K562 (cell line): ENCODE results near the gene CITED1. TPM values are rescaled to one million over a fixed set of nuclear protein-coding genes. Genes with fewer than 3 reads are reported as not detected.

ENCODE experiments used
- ATAC-seq: fragments of 200-7000 bp; cut with Tn5 transposase; 3 replicates; pipeline ENCODE4 v1.9.1; 2020; ENCODE audit warnings: moderate library complexity
- BruUV-seq: library from RNA; stranded (reverse); fragments of 400-500 nt; replicated peaks from 2 replicates; lab custom pipeline; 2021; lab: Mats Ljungman, UMichigan
- CTCF ChIA-PET: fragments of 300-600 bp; formaldehyde crosslinking; extraction: SDS; loops from one replicate; lab custom pipeline; 2021; ENCODE audit warnings: low intra/inter-chr PET ratio; lab: Yijun Ruan, JAX
- POLR2A ChIA-PET: fragments of 300-600, 350-650 bp; sonication (Branson Sonifier 250); formaldehyde crosslinking; extraction: SDS; loops from one replicate; lab custom pipeline; 2021; ENCODE audit warnings: antibody characterized with exemption, inconsistent platforms; lab: Yijun Ruan, JAX
- DNase-seq, 4 experiments: peaks; one replicate each; pipeline versions ENCODE4 v3.0.0 to v3.0.0-alpha.2; 2011 to 2018; ENCODE audit warnings: low spot score in 3 of 4, mixed read lengths in 3 of 4; ENCODE audit errors: extremely low read depth in 1 of 4
- FAIRE-seq: peaks from 2 replicates; lab custom pipeline; 2011; peaks lifted over from hg19 to GRCh38; lab: Jason Lieb, UNC
- H2AFZ ChIP-seq: 2 replicates; pipeline ENCODE4 v1.6.0; 2011; ENCODE audit warnings: low read depth, low read length, control low read depth, inconsistent platforms
- H3K27ac ChIP-seq: fragments of 200-600 bp; 3 replicates; pipeline ENCODE4 v1.8.0; 2011; ENCODE audit warnings: low read depth, mild to moderate bottlenecking, control low read depth, inconsistent platforms, low read length, moderate library complexity, mixed read lengths; ENCODE audit errors: extremely low read depth
- H3K27me3 ChIP-seq, 2 experiments: fragments of 300-600 bp in 1 of 2; 2 replicates in 1 of 2; 3 replicates in 1 of 2; pipeline versions ENCODE4 v1.6.0 to v1.8.0; 2011; ENCODE audit warnings: inconsistent platforms in 2 of 2, low read length in 2 of 2, mild to moderate bottlenecking in 1 of 2, mixed read lengths in 1 of 2, moderate library complexity in 1 of 2; ENCODE audit not compliant: control insufficient read depth in 2 of 2, insufficient read depth in 2 of 2
- H3K36me3 ChIP-seq: fragments of 300-600 bp; 3 replicates; pipeline ENCODE4 v1.8.0; 2011; ENCODE audit warnings: mild to moderate bottlenecking, low read length, inconsistent platforms; ENCODE audit not compliant: control insufficient read depth, insufficient read depth
- H3K4me1 ChIP-seq, 2 experiments: fragments of 200-600 bp in 1 of 2; replicated peaks in 1 of 2; 2 replicates in 1 of 2; 3 replicates in 1 of 2; pipeline versions ENCODE4 v1.5.1 to v1.8.0; 2011; ENCODE audit warnings: inconsistent platforms in 2 of 2, low read length in 2 of 2, mild to moderate bottlenecking in 1 of 2, mixed read lengths in 1 of 2, moderate library complexity in 1 of 2; ENCODE audit not compliant: control insufficient read depth in 2 of 2, insufficient read depth in 2 of 2
- H3K4me2 ChIP-seq: 2 replicates; pipeline ENCODE4 v1.6.1; 2011; ENCODE audit warnings: low read length, control low read depth, inconsistent platforms, mixed read lengths; ENCODE audit not compliant: insufficient read depth
- H3K4me3 ChIP-seq: fragments of 200-600 bp; sonication (generic), shearing (Covaris generic); 2 replicates; pipeline ENCODE4 v1.5.1; 2016; ENCODE audit warnings: control low read depth, inconsistent platforms
- H3K79me2 ChIP-seq: fragments of 200-600 bp; 3 replicates; pipeline ENCODE4 v1.8.0; 2011; ENCODE audit warnings: low read length, inconsistent platforms; ENCODE audit not compliant: control insufficient read depth, insufficient read depth
- H3K9ac ChIP-seq, 2 experiments: 2 replicates each; pipeline versions ENCODE4 v1.6.0 to v1.6.1; 2011; ENCODE audit warnings: low read depth in 2 of 2, low read length in 2 of 2, control low read depth in 1 of 2, inconsistent platforms in 1 of 2, mild to moderate bottlenecking in 1 of 2, mixed read lengths in 1 of 2; ENCODE audit not compliant: insufficient read depth in 1 of 2
- H3K9me1 ChIP-seq: one replicate; pipeline ENCODE4 v1.6.0; 2011; ENCODE audit warnings: inconsistent platforms, mild to moderate bottlenecking, low read length, moderate library complexity; ENCODE audit not compliant: control insufficient read depth, insufficient read depth
- H3K9me3 ChIP-seq: replicated peaks from 2 replicates; pipeline ENCODE4 v1.5.1; 2011; ENCODE audit warnings: low read depth, low read length, inconsistent platforms; ENCODE audit not compliant: control insufficient read depth, insufficient read depth
- H4K20me1 ChIP-seq: replicated peaks from 2 replicates; pipeline ENCODE4 v1.6.1; 2011; ENCODE audit warnings: low read length, inconsistent platforms, mixed read lengths; ENCODE audit not compliant: control insufficient read depth, insufficient read depth
- FOXA1 ChIP-seq: fragments of 450-650 bp; IDR thresholded peaks from 2 replicates; pipeline ENCODE4 v1.6.1; 2016; ENCODE audit warnings: mild to moderate bottlenecking, borderline replicate concordance
- NFIC ChIP-seq: fragments of 450-650 bp; IDR thresholded peaks from 2 replicates; pipeline ENCODE4 v1.6.1; 2017; ENCODE audit warnings: mild to moderate bottlenecking, inconsistent platforms
- PHF21A ChIP-seq: fragments of 450-650 bp; IDR thresholded peaks from 2 replicates; pipeline ENCODE4 v1.6.1; 2017; ENCODE audit warnings: low read depth, borderline replicate concordance
- RBM17 ChIP-seq: fragments of 200-400 bp; formaldehyde crosslinking; IDR thresholded peaks from 2 replicates; pipeline ENCODE4 v1.6.1; 2017; ENCODE audit warnings: low read depth, mild to moderate bottlenecking, low read length, borderline replicate concordance
- ZNF592 ChIP-seq: fragments of 450-650 bp; IDR thresholded peaks from 2 replicates; pipeline ENCODE4 v1.6.1; 2017; ENCODE audit warnings: antibody characterized with exemption, mild to moderate bottlenecking
- WGBS: fragments of 100-300 bp; shearing (Covaris generic); methylation state at CpG from one replicate; pipeline ENCODE4 v1.1.6; 2016; ENCODE audit warnings: low coverage, mixed read lengths; ENCODE audit not compliant: insufficient coverage; ENCODE audit errors: missing lambda C conversion rate; 5-methylcytosine and 5-hydroxymethylcytosine counted together
- in situ Hi-C: fragments of 300-500 bp; cut with MboI; formaldehyde crosslinking; loops from 4 replicates; pipeline ENCODE4 v1.15.0; 2018; ENCODE audit warnings: inconsistent platforms, mixed read lengths
- intact Hi-C: fragments of 100-400 bp; cut with micrococcal nuclease; formaldehyde crosslinking; loops from 2 replicates; pipeline ENCODE4 v1.14.2; 2022
- polyA plus RNA-seq, 8 experiments: library from polyadenylated mRNA; depleted of rRNA in 4 of 8; stranded (reverse) in 5 of 8; unstranded in 3 of 8; fragments of >200 nt; fragmentation: Nextera tagmentation in 2 of 8; fragmentation: Illumina TruSeq in 1 of 8; extraction: Ambion mirVana in 2 of 8; extraction: Trizol in 1 of 8; gene quantifications; 2 replicates each; pipeline versions ENCODE4 v1.2.1 to v1.2.3, GENCODE V29; 2011 to 2014; ENCODE audit warnings: inconsistent platforms in 1 of 8, missing spikeins in 1 of 8
- total RNA-seq, 7 experiments: library from RNA; depleted of rRNA in 6 of 7; stranded (reverse); fragments of >200 nt in 6 of 7; fragmentation: Illumina TruSeq in 2 of 7; extraction: Trizol in 2 of 7; gene quantifications; 2 replicates each; pipeline versions ENCODE4 v1.2.1 to v1.2.3, GENCODE V29; 2011 to 2021; ENCODE audit warnings: low replicate concordance in 1 of 7

CITED1 gene
- total and polyA plus RNA-seq, 9 of the 15 experiments (the other 6 are each of a cell fraction or from before 2014, with no cell fraction given), result 0.56 to 5.8 (median 4.2) TPM

GRCh38 chrX:72306851-72307645, 1.3 kb upstream of the CITED1 start (continued):
- no peak for TF ChIP-seq ZNF592
- TF ChIP-seq, all 486 proteins: peak for 16

GRCh38 chrX:72306085-72306801, 529 bp upstream of the CITED1 start:
- Histone ChIP-seq H3K9me1 (no peaks in the 10 kb centered on the region), H3K36me3 (no peaks in the 10 kb centered on the region)
- no TSS peak for BruUV-seq
- WGBS, result 10% methylated on average over 8 of the region's 92 CpGs
- TF ChIP-seq FOXA1, result no peak
- TF ChIP-seq PHF21A, result 0 out of 2 replicates have a peak, but pooled peaks have one; percentile 27
- TF ChIP-seq NFIC, result no peak
- TF ChIP-seq RBM17, result no peak
- TF ChIP-seq, all 486 proteins: peak for 1
- DNase-seq (peak; percentile 20 to 28 (median 23)), FAIRE-seq (no peak), ATAC-seq (peak; percentile 16)
- H3K79me2 ChIP-seq, result no peaks in the 10 kb centered on the region
- H4K20me1 ChIP-seq, result no peaks in the 10 kb centered on the region; the same call in 1 of the 2 replicates
- peaks cover 0 to 19% of the 10 kb centered on the region in 2 experiments; a peak in 1 of 5 replicates for H3K27me3 ChIP-seq
- H3K9ac ChIP-seq, result peak overlapping the region; percentile 49 to 88; a peak in 3 of 4 replicates
- H3K9me3 ChIP-seq, result no peaks in the 10 kb centered on the region
- H3K27ac ChIP-seq, result no peak overlapping the region
- peaks cover 2 to 34% of the 10 kb centered on the region in 2 experiments; a peak in 3 of 5 replicates for H3K4me1 ChIP-seq
- in situ Hi-C loops, result loop anchor here (25.0 kb wide), 1 partner anchor 231 kb away; no protein-coding TSS in a partner anchor
- ChIA-PET CTCF (interaction anchor here (0.9 kb wide), 1 partner anchor 234 kb away, joined by 3 read pairs; no protein-coding TSS in a partner anchor), POLR2A (interaction anchor here (0.7 to 1.7 kb wide), 2 partner anchors 30 to 133 kb away, joined by 3 to 6 read pairs; partner anchors contain the start of gene RPS4X)
- peak overlapping the region; percentile 89 for H2AFZ ChIP-seq
- peak overlapping the region; percentile 58 for H3K4me2 ChIP-seq
- intact Hi-C loops, result no loop called here
- peak overlapping the region; percentile 40 for H3K4me3 ChIP-seq
